GM23338 (cell line): Measurements from ENCODE around the gene COPZ2.
A peak's percentile ranks its signal among the peaks of the same experiment; 100 is the strongest.
"Not testable (repeated sequence)": the region's sequence is repeated elsewhere in the genome, so short reads cannot be mapped to it uniquely, and the experiment has no call there.

ENCODE experiments used
- CTCF ChIP-seq, 2 experiments: fragments of 200-600 bp in 1 of 2; sonication (generic) in 1 of 2; conservative IDR thresholded peaks; 2 replicates each; pipeline versions ENCODE4 v1.5.1 to v1.6.1; 2016 to 2017; ENCODE audit warnings: antibody characterized with exemption in 2 of 2, low read depth in 2 of 2, mild to moderate bottlenecking in 2 of 2, moderate library complexity in 1 of 2
- ETS1 ChIP-seq: IDR thresholded peaks from 2 replicates; pipeline ENCODE4 v1.6.1; 2016; ENCODE audit warnings: antibody characterized with exemption
- EZH2 ChIP-seq: fragments of 200-600 bp; sonication (generic); IDR thresholded peaks from one replicate; pipeline ENCODE4 v1.8.0; 2017; ENCODE audit warnings: antibody characterized with exemption, mild to moderate bottlenecking, low read depth; ENCODE audit not compliant: unreplicated experiment

- peak in 1 of 2 experiments; percentile 42; a peak in 2 of 4 replicates for TF ChIP-seq CTCF (conservative IDR thresholded peaks at IDR 0.05; ENCODE audit: low read depth in 2 of 2)
- not testable (repeated sequence) for TF ChIP-seq EZH2, ETS1
Observed at GRCh38 chr17:48034734-48035133, 2.9 kb downstream of the COPZ2 start.
